ENCODE results near the gene TBL2. TPM values are rescaled to one million over a fixed set of nuclear protein-coding genes. Genes with fewer than 3 reads are reported as not detected.
A peak's percentile ranks its signal among the peaks of the same experiment; 100 is the strongest.
"Not testable (repeated sequence)": the region's sequence is repeated elsewhere in the genome, so short reads cannot be mapped to it uniquely, and the experiment has no call there.

Gene TBL2
- total RNA-seq, 1 experiment from 2014 or later: 60.1 TPM

DNA sequence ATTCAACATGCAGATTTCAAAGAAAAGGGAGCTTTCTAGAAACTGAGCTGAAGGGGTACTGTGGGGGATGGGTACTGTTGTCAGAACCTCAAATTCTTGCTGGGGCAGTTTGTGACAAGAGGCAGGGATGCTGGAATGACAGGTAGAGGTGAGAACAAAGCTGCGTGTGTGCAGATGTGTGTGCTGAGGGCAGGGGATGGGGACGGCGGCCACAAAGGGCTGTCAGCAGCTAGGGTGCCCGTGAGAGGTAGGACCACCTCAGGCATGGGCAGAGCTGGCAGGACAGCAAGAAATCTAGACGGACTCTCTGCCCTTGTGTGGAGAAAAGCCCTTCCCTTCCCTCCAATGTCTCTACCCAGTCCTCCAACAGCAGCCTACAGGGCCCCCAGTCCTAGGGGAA lies 41.9 kb downstream of the TBL2 start:
- POLR2A ChIA-PET: no interaction called here
- DNase-seq (ENCODE audit: low read depth, low spot score): no peak
- intact Hi-C loops (cut with micrococcal nuclease; ENCODE audit: unreplicated experiment) (no loop called here), in situ Hi-C loops (cut with HindIII; ENCODE audit: low pct_unique_long_range_greater_than_20kb, low sequenced_read_pairs) (no loop called here)
- Histone ChIP-seq H3K27ac (ENCODE audit: low read length) (no peak overlapping the region), H3K4me1 (ENCODE audit: control insufficient read depth, insufficient read depth, low read length) (no peaks in the 10 kb centered on the region), H3K27me3 (ENCODE audit: control insufficient read depth, insufficient read depth, low read length) (no peaks in the 10 kb centered on the region), H3K36me3 (ENCODE audit: control insufficient read depth, insufficient read depth, low read length) (peaks cover 9% of the 10 kb centered on the region), H3K4me3 (ENCODE audit: low read depth in 2 of 2, low read length in 2 of 2) (no peak overlapping the region), H3K9me3 (ENCODE audit: control insufficient read depth, insufficient read depth, low read depth, low read length) (no peaks in the 10 kb centered on the region)
- BruUV-seq (replicated peaks): TSS peak; percentile 71
- CTCF ChIA-PET: no interaction called here
- TF ChIP-seq, protein P1, sequence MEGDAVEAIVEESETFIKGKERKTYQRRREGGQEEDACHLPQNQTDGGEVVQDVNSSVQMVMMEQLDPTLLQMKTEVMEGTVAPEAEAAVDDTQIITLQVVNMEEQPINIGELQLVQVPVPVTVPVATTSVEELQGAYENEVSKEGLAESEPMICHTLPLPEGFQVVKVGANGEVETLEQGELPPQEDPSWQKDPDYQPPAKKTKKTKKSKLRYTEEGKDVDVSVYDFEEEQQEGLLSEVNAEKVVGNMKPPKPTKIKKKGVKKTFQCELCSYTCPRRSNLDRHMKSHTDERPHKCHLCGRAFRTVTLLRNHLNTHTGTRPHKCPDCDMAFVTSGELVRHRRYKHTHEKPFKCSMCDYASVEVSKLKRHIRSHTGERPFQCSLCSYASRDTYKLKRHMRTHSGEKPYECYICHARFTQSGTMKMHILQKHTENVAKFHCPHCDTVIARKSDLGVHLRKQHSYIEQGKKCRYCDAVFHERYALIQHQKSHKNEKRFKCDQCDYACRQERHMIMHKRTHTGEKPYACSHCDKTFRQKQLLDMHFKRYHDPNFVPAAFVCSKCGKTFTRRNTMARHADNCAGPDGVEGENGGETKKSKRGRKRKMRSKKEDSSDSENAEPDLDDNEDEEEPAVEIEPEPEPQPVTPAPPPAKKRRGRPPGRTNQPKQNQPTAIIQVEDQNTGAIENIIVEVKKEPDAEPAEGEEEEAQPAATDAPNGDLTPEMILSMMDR (IDR thresholded peaks at IDR 0.05): no peak
- no peak for TF ChIP-seq POLR2AphosphoS5 (IDR thresholded peaks at IDR 0.05; ENCODE audit: low read depth, low read length)
- ATAC-seq: no peak; the same call in 1 of the 2 replicates

DNA sequence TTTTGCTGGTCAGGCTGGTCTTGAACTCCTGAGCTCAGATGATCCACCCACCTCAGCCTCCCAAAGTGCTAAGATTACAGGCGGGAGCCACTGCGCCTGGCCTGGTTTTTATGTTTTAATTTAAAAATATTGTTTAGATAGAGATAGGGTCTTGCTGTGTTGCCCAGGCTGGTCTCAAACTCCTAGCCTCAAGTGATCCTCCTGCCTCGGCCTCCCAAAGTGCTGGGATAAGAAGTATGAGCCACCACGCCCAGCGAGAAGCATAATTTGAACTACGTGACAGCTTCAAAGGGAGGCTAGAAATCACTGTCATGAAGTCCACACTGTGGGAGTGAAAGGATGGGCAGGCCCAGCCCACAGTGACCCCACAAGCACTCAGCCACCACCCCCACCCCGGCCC lies 42.5 kb downstream of the TBL2 start:
- intact Hi-C loops (cut with micrococcal nuclease; ENCODE audit: unreplicated experiment); DNase-seq (ENCODE audit: low read depth, low spot score); CTCF ChIA-PET; H3K9me3 ChIP-seq (ENCODE audit: control insufficient read depth, insufficient read depth, low read depth, low read length); H3K27ac ChIP-seq (ENCODE audit: low read length); in situ Hi-C loops (cut with HindIII; ENCODE audit: low pct_unique_long_range_greater_than_20kb, low sequenced_read_pairs); H3K27me3 ChIP-seq (ENCODE audit: control insufficient read depth, insufficient read depth, low read length); BruUV-seq (replicated peaks); ATAC-seq; H3K4me1 ChIP-seq (ENCODE audit: control insufficient read depth, insufficient read depth, low read length); H3K4me3 ChIP-seq (ENCODE audit: low read depth in 2 of 2, low read length in 2 of 2); H3K36me3 ChIP-seq (ENCODE audit: control insufficient read depth, insufficient read depth, low read length); POLR2A ChIA-PET: not testable (repeated sequence)

DNA sequence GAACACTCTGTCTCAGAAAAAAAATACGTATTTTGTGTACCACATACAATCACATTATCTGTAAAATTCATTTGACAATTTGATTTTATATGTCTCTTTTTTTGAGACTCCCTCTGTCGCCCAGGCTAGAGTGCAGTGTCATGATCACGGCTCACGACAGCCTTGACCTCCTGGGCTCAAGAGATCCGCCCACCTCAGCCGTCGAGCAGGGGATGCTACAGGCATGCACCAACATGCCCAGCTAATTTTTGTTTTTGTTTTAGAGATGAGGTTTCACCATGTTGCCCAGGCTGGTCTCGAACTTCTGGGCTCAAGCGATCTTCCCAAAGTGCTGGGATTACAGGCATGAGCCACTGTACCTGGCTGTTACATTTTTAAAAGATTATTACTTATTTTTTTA lies 44.6 kb downstream of the TBL2 start:
- POLR2A ChIA-PET: no interaction called here
- no peaks in the 10 kb centered on the region for H3K27me3 ChIP-seq (ENCODE audit: control insufficient read depth, insufficient read depth, low read length)
- CTCF ChIA-PET: interaction anchor here (0.6 kb wide), 1 partner anchor 44 kb away, joined by 3 read pairs; the partner anchor contains the start of gene TBL2
- in situ Hi-C loops (cut with HindIII; ENCODE audit: low pct_unique_long_range_greater_than_20kb, low sequenced_read_pairs): no loop called here
- DNase-seq (ENCODE audit: low read depth, low spot score) (no peak), ATAC-seq (no peak)
- TF ChIP-seq, protein P1 (IDR thresholded peaks at IDR 0.05): no peak
- TF ChIP-seq, protein P2, sequence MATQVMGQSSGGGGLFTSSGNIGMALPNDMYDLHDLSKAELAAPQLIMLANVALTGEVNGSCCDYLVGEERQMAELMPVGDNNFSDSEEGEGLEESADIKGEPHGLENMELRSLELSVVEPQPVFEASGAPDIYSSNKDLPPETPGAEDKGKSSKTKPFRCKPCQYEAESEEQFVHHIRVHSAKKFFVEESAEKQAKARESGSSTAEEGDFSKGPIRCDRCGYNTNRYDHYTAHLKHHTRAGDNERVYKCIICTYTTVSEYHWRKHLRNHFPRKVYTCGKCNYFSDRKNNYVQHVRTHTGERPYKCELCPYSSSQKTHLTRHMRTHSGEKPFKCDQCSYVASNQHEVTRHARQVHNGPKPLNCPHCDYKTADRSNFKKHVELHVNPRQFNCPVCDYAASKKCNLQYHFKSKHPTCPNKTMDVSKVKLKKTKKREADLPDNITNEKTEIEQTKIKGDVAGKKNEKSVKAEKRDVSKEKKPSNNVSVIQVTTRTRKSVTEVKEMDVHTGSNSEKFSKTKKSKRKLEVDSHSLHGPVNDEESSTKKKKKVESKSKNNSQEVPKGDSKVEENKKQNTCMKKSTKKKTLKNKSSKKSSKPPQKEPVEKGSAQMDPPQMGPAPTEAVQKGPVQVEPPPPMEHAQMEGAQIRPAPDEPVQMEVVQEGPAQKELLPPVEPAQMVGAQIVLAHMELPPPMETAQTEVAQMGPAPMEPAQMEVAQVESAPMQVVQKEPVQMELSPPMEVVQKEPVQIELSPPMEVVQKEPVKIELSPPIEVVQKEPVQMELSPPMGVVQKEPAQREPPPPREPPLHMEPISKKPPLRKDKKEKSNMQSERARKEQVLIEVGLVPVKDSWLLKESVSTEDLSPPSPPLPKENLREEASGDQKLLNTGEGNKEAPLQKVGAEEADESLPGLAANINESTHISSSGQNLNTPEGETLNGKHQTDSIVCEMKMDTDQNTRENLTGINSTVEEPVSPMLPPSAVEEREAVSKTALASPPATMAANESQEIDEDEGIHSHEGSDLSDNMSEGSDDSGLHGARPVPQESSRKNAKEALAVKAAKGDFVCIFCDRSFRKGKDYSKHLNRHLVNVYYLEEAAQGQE (IDR thresholded peaks at IDR 0.05; ENCODE audit: insufficient read depth in 1 of 2, low read depth in 2 of 2, low read length in 1 of 2): no peak
- TF ChIP-seq TCF7L2 (IDR thresholded peaks at IDR 0.05; ENCODE audit: low read depth, low read length) (no peak), SIN3A (IDR thresholded peaks at IDR 0.05; ENCODE audit: borderline replicate concordance, insufficient read depth, low read depth, low read length) (no peak), POLR2AphosphoS5 (IDR thresholded peaks at IDR 0.05; ENCODE audit: low read depth, low read length) (no peak)
- H3K4me1 ChIP-seq (ENCODE audit: control insufficient read depth, insufficient read depth, low read length): no peaks in the 10 kb centered on the region
- no peak overlapping the region for H3K27ac ChIP-seq (ENCODE audit: low read length)
- intact Hi-C loops (cut with micrococcal nuclease; ENCODE audit: unreplicated experiment): no loop called here
- H3K36me3 ChIP-seq (ENCODE audit: control insufficient read depth, insufficient read depth, low read length): peaks cover 6% of the 10 kb centered on the region
- BruUV-seq (replicated peaks): no TSS peak
- H3K4me3 ChIP-seq (ENCODE audit: low read depth in 2 of 2, low read length in 2 of 2): no peak overlapping the region
- no peaks in the 10 kb centered on the region for H3K9me3 ChIP-seq (ENCODE audit: control insufficient read depth, insufficient read depth, low read depth, low read length)
